ENCODE data around the gene N4BP2L1.
"Not testable (repeated sequence)": the region's sequence is repeated elsewhere in the genome, so short reads cannot be mapped to it uniquely, and the experiment has no call there.

Gene N4BP2L1

DNA sequence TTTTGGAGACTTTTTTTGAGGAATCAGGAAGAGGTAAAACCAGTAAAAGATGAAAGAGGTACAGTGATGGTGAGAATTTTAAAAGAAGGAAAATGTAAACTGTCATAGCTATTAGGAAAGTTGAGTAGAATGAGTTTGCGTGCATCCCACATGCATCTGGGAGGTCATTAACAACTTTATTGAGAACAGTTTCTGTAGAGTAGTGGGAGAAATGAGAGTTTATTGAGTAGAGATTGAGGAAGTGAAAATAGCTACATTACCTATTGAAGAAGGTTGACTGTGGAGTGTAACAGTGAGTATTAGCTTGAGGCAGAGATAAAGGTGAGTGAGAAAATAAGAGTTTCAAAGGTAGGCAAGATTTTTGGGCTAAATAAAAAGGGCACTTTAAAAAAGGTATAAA lies 73.9 kb downstream of the N4BP2L1 start:
- H3K4me3 ChIP-seq (replicated peaks; ENCODE audit: low read depth, low read length): no peak overlapping the region
- TF ChIP-seq, protein P1, sequence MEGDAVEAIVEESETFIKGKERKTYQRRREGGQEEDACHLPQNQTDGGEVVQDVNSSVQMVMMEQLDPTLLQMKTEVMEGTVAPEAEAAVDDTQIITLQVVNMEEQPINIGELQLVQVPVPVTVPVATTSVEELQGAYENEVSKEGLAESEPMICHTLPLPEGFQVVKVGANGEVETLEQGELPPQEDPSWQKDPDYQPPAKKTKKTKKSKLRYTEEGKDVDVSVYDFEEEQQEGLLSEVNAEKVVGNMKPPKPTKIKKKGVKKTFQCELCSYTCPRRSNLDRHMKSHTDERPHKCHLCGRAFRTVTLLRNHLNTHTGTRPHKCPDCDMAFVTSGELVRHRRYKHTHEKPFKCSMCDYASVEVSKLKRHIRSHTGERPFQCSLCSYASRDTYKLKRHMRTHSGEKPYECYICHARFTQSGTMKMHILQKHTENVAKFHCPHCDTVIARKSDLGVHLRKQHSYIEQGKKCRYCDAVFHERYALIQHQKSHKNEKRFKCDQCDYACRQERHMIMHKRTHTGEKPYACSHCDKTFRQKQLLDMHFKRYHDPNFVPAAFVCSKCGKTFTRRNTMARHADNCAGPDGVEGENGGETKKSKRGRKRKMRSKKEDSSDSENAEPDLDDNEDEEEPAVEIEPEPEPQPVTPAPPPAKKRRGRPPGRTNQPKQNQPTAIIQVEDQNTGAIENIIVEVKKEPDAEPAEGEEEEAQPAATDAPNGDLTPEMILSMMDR (IDR thresholded peaks at IDR 0.05; ENCODE audit: low read length, missing control alignments): no peak
- DNase-seq (ENCODE audit: low read depth): no peak

DNA sequence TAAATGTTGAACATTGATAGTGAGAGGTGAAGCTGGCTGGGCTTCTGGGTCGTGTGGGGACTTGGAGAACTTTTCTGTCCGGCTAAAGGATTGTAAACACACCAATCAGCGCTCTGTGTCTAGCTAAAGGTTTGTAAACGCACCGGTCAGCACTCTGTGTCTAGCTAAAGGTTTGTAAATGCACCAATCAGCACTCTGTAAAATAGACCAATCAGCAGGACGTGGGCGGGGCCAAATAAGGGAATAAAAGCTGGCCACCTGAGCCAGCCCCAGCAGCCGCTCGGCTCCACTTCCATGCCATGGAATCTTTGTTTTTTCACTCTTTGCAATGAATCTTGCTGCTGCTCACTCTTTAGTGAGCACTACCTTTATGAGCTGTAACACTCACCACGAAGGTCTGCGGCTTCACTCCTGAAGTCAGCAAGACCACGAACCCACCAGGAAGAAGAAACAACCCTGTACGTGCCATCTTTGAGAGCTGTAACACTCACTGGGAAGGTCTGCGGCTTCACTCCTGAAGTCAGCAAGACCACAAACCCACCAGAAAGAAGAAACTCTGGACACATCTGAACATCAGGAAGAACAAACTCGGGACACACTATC lies 77.0 kb downstream of the N4BP2L1 start:
- not testable (repeated sequence) for H3K4me3 ChIP-seq (replicated peaks; ENCODE audit: low read depth, low read length); DNase-seq (ENCODE audit: low read depth)

All from fibroblast of pulmonary artery (primary cell).